HepG2 (cell line): Measurements from ENCODE around the gene AGAP1. TPM values are rescaled to one million over a fixed set of nuclear protein-coding genes. Genes with fewer than 3 reads are reported as not detected.
A peak's percentile ranks its signal among the peaks of the same experiment; 100 is the strongest.

Source experiments
- FOXC1 ChIP-seq: sonication (generic); formaldehyde crosslinking; IDR thresholded peaks from 2 replicates; pipeline ENCODE4 v1.8.0; 2022; ENCODE audit warnings: mild to moderate bottlenecking, missing genetic modification reagents, borderline replicate concordance
- IRX3 ChIP-seq: sonication (generic); formaldehyde crosslinking; IDR thresholded peaks from 2 replicates; pipeline ENCODE4 v1.8.1; 2023; ENCODE audit warnings: mild to moderate bottlenecking, low read depth, missing genetic modification reagents, borderline replicate concordance
- JUNB ChIP-seq: sonication (generic); formaldehyde crosslinking; IDR thresholded peaks from 2 replicates; pipeline ENCODE4 v1.8.0; 2022; ENCODE audit warnings: missing genetic modification reagents, mild to moderate bottlenecking, borderline replicate concordance
- KDM1A ChIP-seq: IDR thresholded peaks from 2 replicates; pipeline ENCODE4 v1.6.1; 2016; ENCODE audit warnings: missing compliant biosample characterization
- KDM3A ChIP-seq: IDR thresholded peaks from 2 replicates; pipeline ENCODE4 v1.6.1; 2018; ENCODE audit warnings: low read depth, missing compliant biosample characterization
- NFAT5 ChIP-seq: sonication (generic); formaldehyde crosslinking; IDR thresholded peaks from 2 replicates; pipeline ENCODE4 v1.4.0; 2020; ENCODE audit warnings: missing genetic modification reagents
- NR0B2 ChIP-seq: sonication (generic); formaldehyde crosslinking; IDR thresholded peaks from 2 replicates; pipeline ENCODE4 v1.4.0; 2020; ENCODE audit warnings: mild to moderate bottlenecking, missing genetic modification reagents
- SAP130 ChIP-seq: IDR thresholded peaks from 2 replicates; pipeline ENCODE4 v1.6.1; 2016; ENCODE audit warnings: low read depth
- THAP9 ChIP-seq: sonication (generic); formaldehyde crosslinking; IDR thresholded peaks from 2 replicates; pipeline ENCODE4; 2020; ENCODE audit warnings: missing genetic modification reagents, mild to moderate bottlenecking, borderline replicate concordance
- ZBTB10 ChIP-seq: sonication (generic); formaldehyde crosslinking; IDR thresholded peaks from 2 replicates; pipeline ENCODE4 v1.4.0; 2020; ENCODE audit warnings: missing genetic modification reagents, borderline replicate concordance
- ZMAT3 ChIP-seq: sonication (generic); formaldehyde crosslinking; conservative IDR thresholded peaks from 2 replicates; pipeline ENCODE4 v1.7.0; 2021; ENCODE audit warnings: missing genetic modification reagents
- ZMYM4 ChIP-seq: sonication (generic); formaldehyde crosslinking; IDR thresholded peaks from 2 replicates; pipeline ENCODE4 v1.8.1; 2023; ENCODE audit warnings: mild to moderate bottlenecking, missing genetic modification reagents
- ZNF354B ChIP-seq: sonication (generic); formaldehyde crosslinking; IDR thresholded peaks from 2 replicates; pipeline ENCODE4 v1.8.0; 2022; ENCODE audit warnings: mild to moderate bottlenecking, missing genetic modification reagents
- ZNF644 ChIP-seq: IDR thresholded peaks from 2 replicates; pipeline ENCODE4 v1.6.1; 2016; ENCODE audit warnings: low read depth
- polyA plus RNA-seq, 8 experiments: library from polyadenylated mRNA; depleted of rRNA in 3 of 8; stranded (reverse) in 7 of 8; unstranded in 1 of 8; fragments of >200 nt; fragmentation: Illumina TruSeq in 4 of 8; extraction: Trizol in 4 of 8; gene quantifications; 2 replicates each; pipeline versions ENCODE4 v1.2.1 to v1.2.3, GENCODE V29; 2011 to 2016; ENCODE audit warnings: low read depth in 4 of 8, missing spikeins in 1 of 8, mixed read lengths in 1 of 8; ENCODE audit not compliant: insufficient read depth in 1 of 8
- total RNA-seq, 5 experiments: library from RNA; depleted of rRNA; stranded (reverse); fragments of >200 nt; fragmentation: Illumina TruSeq; extraction: Trizol; gene quantifications; 2 replicates each; pipeline ENCODE4 v1.2.3, GENCODE V29; 2016; ENCODE audit warnings: low read depth in 1 of 5
- TF ChIP-seq, protein P1 (sequence below): IDR thresholded peaks from 2 replicates; pipeline ENCODE4 v1.6.1; 2016; ENCODE audit warnings: missing biosample characterization, missing genetic modification reagents, low read depth

AGAP1 gene
- total and polyA plus RNA-seq, 2 of the 13 experiments (the other 11 are each of a cell fraction or from before 2014, with no cell fraction given) = 21.2 to 32.7 TPM

- 0 out of 2 replicates have a peak, but pooled peaks have one; percentile 21 for TF ChIP-seq THAP9 (CRISPR knock-in tag)
- TF ChIP-seq, protein P1, sequence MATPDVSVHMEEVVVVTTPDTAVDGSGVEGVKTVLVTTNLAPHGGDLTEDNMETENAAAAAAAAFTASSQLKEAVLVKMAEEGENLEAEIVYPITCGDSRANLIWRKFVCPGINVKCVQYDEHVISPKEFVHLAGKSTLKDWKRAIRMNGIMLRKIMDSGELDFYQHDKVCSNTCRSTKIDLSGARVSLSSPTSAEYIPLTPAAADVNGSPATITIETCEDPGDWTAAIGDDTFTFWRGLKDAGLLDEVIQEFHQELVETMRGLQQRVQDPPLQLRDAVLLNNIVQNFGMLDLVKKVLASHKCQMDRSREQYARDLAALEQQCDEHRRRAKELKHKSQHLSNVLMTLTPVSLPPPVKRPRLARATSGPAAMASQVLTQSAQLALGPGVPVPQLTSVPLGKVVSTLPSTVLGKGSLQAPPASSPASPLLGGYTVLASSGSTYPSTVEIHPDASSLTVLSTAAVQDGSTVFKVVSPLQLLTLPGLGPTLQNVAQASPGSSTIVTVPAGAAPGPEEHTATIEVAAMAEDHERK = no peak
- TF ChIP-seq ZMAT3 = no peak
- no peak for TF ChIP-seq ZNF354B (CRISPR knock-in tag)
- no peak for TF ChIP-seq ZNF644
- no peak for TF ChIP-seq SAP130 (CRISPR knock-in tag)
- 0 out of 2 replicates have a peak, but pooled peaks have one; percentile 2 for TF ChIP-seq ZMYM4 (CRISPR knock-in tag)
- TF ChIP-seq FOXC1 (CRISPR knock-in tag) = no peak
- no peak for TF ChIP-seq KDM1A
- TF ChIP-seq NR0B2 (CRISPR knock-in tag) = peak; percentile 57; the same call in 1 of the 2 replicates
- no peak for TF ChIP-seq JUNB (CRISPR knock-in tag)
- no peak for TF ChIP-seq KDM3A (CRISPR knock-in tag)
- no peak for TF ChIP-seq ZBTB10
- TF ChIP-seq NFAT5 (CRISPR knock-in tag) = no peak
- no peak for TF ChIP-seq IRX3 (CRISPR knock-in tag)
These were observed 101.1 kb downstream of the AGAP1 start (continued) for GRCh38 chr2:235594964-235595363.
